HFFc6 (cell line): ENCODE data around the gene FNDC1. TPM values are rescaled to one million over a fixed set of nuclear protein-coding genes. Genes with fewer than 3 reads are reported as not detected.

ENCODE experiments used
- DNase-seq: peaks from one replicate; pipeline ENCODE4 v3.0.0-alpha.2; 2018
- H3K27ac Mint-ChIP-seq: 2 replicates; pipeline ENCODE4 v1.8.0; 2020; ENCODE audit warnings: mild to moderate bottlenecking, mixed read lengths
- H3K27me3 Mint-ChIP-seq: 2 replicates; pipeline ENCODE4 v1.8.0; 2021; ENCODE audit warnings: mild to moderate bottlenecking, moderate library complexity, mixed read lengths; ENCODE audit not compliant: insufficient read depth
- H3K36me3 Mint-ChIP-seq: 2 replicates; pipeline ENCODE4 v1.8.0; 2021; ENCODE audit warnings: low read depth, mixed read lengths
- H3K4me1 Mint-ChIP-seq: 2 replicates; pipeline ENCODE4 v1.8.0; 2020; ENCODE audit warnings: low read depth, mixed read lengths
- H3K4me3 Mint-ChIP-seq: 2 replicates; pipeline ENCODE4 v1.8.0; 2020; ENCODE audit warnings: mild to moderate bottlenecking, moderate library complexity, mixed read lengths
- H3K9me3 Mint-ChIP-seq: 2 replicates; pipeline ENCODE4 v1.8.0; 2020; ENCODE audit warnings: mild to moderate bottlenecking, mixed read lengths
- CTCF ChIP-seq: fragments of 200-600 bp; sonication (generic); IDR thresholded peaks from 2 replicates; pipeline ENCODE4 v1.5.0; 2021; ENCODE audit warnings: antibody characterized with exemption, mild to moderate bottlenecking
- total RNA-seq, 6 experiments: library from RNA; stranded (reverse); fragmentation: NEBNext Ultra II Directional; extraction: Animal tissue kit (Norgen Biotek cat#: 25700); gene quantifications; 2 replicates in 1 of 6; 3 replicates in 5 of 6; pipeline ENCODE4 v1.2.3, GENCODE V29; 2021

Gene FNDC1
- total RNA-seq, 6 experiments from 2014 or later, result not detected

- H3K4me1 Mint-ChIP-seq, result no peaks in the 10 kb centered on the region
- TF ChIP-seq CTCF, result no peak
- no peaks in the 10 kb centered on the region for H3K36me3 Mint-ChIP-seq
- DNase-seq, result no peak
- H3K27me3 Mint-ChIP-seq, result peaks cover 28% of the 10 kb centered on the region
- no peak overlapping the region for H3K27ac Mint-ChIP-seq
- no peaks in the 10 kb centered on the region for H3K9me3 Mint-ChIP-seq
- H3K4me3 Mint-ChIP-seq, result no peak overlapping the region
Measured at GRCh38 chr6:159125951-159126352, 43.2 kb upstream of the FNDC1 start.

GRCh38 chr6:159126590-159126989 is 42.6 kb upstream of the FNDC1 start:
- no peak for DNase-seq
- Mint-ChIP-seq H3K36me3 (no peaks in the 10 kb centered on the region), H3K27me3 (peaks cover 31% of the 10 kb centered on the region), H3K4me3 (no peak overlapping the region), H3K9me3 (no peaks in the 10 kb centered on the region), H3K27ac (no peak overlapping the region), H3K4me1 (no peaks in the 10 kb centered on the region)
- TF ChIP-seq CTCF, result no peak

GRCh38 chr6:159127701-159128100 is 41.5 kb upstream of the FNDC1 start:
- DNase-seq, result no peak
- TF ChIP-seq CTCF, result no peak
- peaks cover 28% of the 10 kb centered on the region for H3K27me3 Mint-ChIP-seq
- H3K4me1 Mint-ChIP-seq, result no peaks in the 10 kb centered on the region
- no peaks in the 10 kb centered on the region for H3K36me3 Mint-ChIP-seq
- no peak overlapping the region for H3K27ac Mint-ChIP-seq
- no peak overlapping the region for H3K4me3 Mint-ChIP-seq
- H3K9me3 Mint-ChIP-seq, result no peaks in the 10 kb centered on the region

- Mint-ChIP-seq H3K36me3 (no peaks in the 10 kb centered on the region), H3K9me3 (no peaks in the 10 kb centered on the region), H3K27ac (no peak overlapping the region), H3K27me3 (peaks cover 17% of the 10 kb centered on the region), H3K4me1 (no peaks in the 10 kb centered on the region), H3K4me3 (no peak overlapping the region)
- no peak for TF ChIP-seq CTCF
- DNase-seq, result no peak
Measured at GRCh38 chr6:159128978-159129377, 40.2 kb upstream of the FNDC1 start.

GRCh38 chr6:159130846-159131245 is 38.4 kb upstream of the FNDC1 start:
- H3K27me3 Mint-ChIP-seq, result peaks cover 22% of the 10 kb centered on the region
- H3K9me3 Mint-ChIP-seq, result no peaks in the 10 kb centered on the region
- no peak overlapping the region for H3K27ac Mint-ChIP-seq
- H3K4me1 Mint-ChIP-seq, result no peaks in the 10 kb centered on the region
- TF ChIP-seq CTCF, result no peak
- no peak overlapping the region for H3K4me3 Mint-ChIP-seq
- no peaks in the 10 kb centered on the region for H3K36me3 Mint-ChIP-seq
- DNase-seq, result no peak

GRCh38 chr6:159131709-159132108 is 37.5 kb upstream of the FNDC1 start:
- H3K27ac Mint-ChIP-seq, result no peak overlapping the region
- H3K9me3 Mint-ChIP-seq, result no peaks in the 10 kb centered on the region
- peaks cover 23% of the 10 kb centered on the region for H3K27me3 Mint-ChIP-seq
- H3K4me3 Mint-ChIP-seq, result no peak overlapping the region
- no peak for DNase-seq
- no peaks in the 10 kb centered on the region for H3K4me1 Mint-ChIP-seq
- no peak for TF ChIP-seq CTCF
- H3K36me3 Mint-ChIP-seq, result no peaks in the 10 kb centered on the region
